OCI-LY1 (cell line): Measurements from ENCODE around the gene DAZAP2.
A peak's percentile ranks its signal among the peaks of the same experiment; 100 is the strongest.
"Not testable (repeated sequence)": the region's sequence is repeated elsewhere in the genome, so short reads cannot be mapped to it uniquely, and the experiment has no call there.

Experiments
- H2AFZ ChIP-seq: fragments of 200-600 bp; sonication (generic), shearing (Covaris generic); 2 replicates; pipeline ENCODE4 v1.6.0; 2014; ENCODE audit warnings: antibody characterized with exemption, mild to moderate bottlenecking, low read length
- H3F3A ChIP-seq: fragments of 200-600 bp; sonication (generic), shearing (Covaris generic); 2 replicates; pipeline ENCODE4 v1.6.0; 2014; ENCODE audit warnings: mild to moderate bottlenecking, antibody characterized with exemption, low read length, moderate library complexity; ENCODE audit not compliant: insufficient read depth
- H3K27ac ChIP-seq: fragments of 200-600 bp; sonication (generic); 2 replicates; pipeline ENCODE4 v1.5.1; 2014; ENCODE audit warnings: low read length, mixed run types, mild to moderate bottlenecking, low read depth; ENCODE audit not compliant: poor library complexity, severe bottlenecking
- H3K27me3 ChIP-seq: fragments of 200-600 bp; sonication (generic); 2 replicates; pipeline ENCODE4 v1.6.0; 2014; ENCODE audit warnings: antibody characterized with exemption, mild to moderate bottlenecking, low read length, moderate library complexity; ENCODE audit not compliant: insufficient read depth
- H3K36me3 ChIP-seq: fragments of 200-600 bp; sonication (generic); 2 replicates; pipeline ENCODE4 v1.6.1; 2014; ENCODE audit warnings: mild to moderate bottlenecking, antibody characterized with exemption, low read length, moderate library complexity, mixed read lengths; ENCODE audit not compliant: insufficient read depth
- H3K4me1 ChIP-seq: fragments of 200-600 bp; sonication (generic); 2 replicates; pipeline ENCODE4 v1.5.1; 2014; ENCODE audit warnings: mild to moderate bottlenecking, low read length, moderate library complexity; ENCODE audit not compliant: insufficient read depth, severe bottlenecking
- H3K4me2 ChIP-seq: fragments of 200-600 bp; sonication (generic), shearing (Covaris generic); 2 replicates; pipeline ENCODE4 v1.6.1; 2014; ENCODE audit warnings: low read length
- H3K4me3 ChIP-seq: fragments of 200-600 bp; sonication (generic); 2 replicates; pipeline ENCODE4 v1.5.1; 2014; ENCODE audit warnings: low read length, low read depth, mild to moderate bottlenecking, mixed read lengths; ENCODE audit not compliant: poor library complexity, severe bottlenecking
- H3K79me2 ChIP-seq: fragments of 200-600 bp; shearing (Covaris generic); 2 replicates; pipeline ENCODE4 v1.6.1; 2016; ENCODE audit warnings: mixed run types, low read length, mixed read lengths; ENCODE audit not compliant: insufficient read depth
- H3K9ac ChIP-seq: fragments of 200-600 bp; sonication (generic), shearing (Covaris generic); 2 replicates; pipeline ENCODE4 v1.6.1; 2014; ENCODE audit warnings: mild to moderate bottlenecking, low read length, mixed read lengths
- H3K9me2 ChIP-seq: fragments of 200-600 bp; sonication (generic), shearing (Covaris generic); 2 replicates; pipeline ENCODE4 v1.6.1; 2014; ENCODE audit warnings: low read depth, mild to moderate bottlenecking, low read length, mixed read lengths
- H3K9me3 ChIP-seq: fragments of 200-600 bp; shearing (Covaris generic); 2 replicates; pipeline ENCODE4 v1.6.1; 2014; ENCODE audit warnings: low read length, mixed read lengths
- H4K20me1 ChIP-seq: fragments of 200-600 bp; sonication (generic), shearing (Covaris generic); 2 replicates; pipeline ENCODE4 v1.6.0; 2016; ENCODE audit warnings: mild to moderate bottlenecking, low read length; ENCODE audit not compliant: insufficient read depth
- CTCF ChIP-seq: fragments of 200-600 bp; sonication (generic), shearing (Covaris generic); IDR thresholded peaks from 2 replicates; pipeline ENCODE4 v1.5.1; 2017; ENCODE audit warnings: mild to moderate bottlenecking, antibody characterized with exemption, low read length, moderate library complexity, mixed read lengths
- EZH2 ChIP-seq: fragments of 200-600 bp; sonication (generic), shearing (Covaris generic); IDR thresholded peaks from 2 replicates; pipeline ENCODE4 v1.8.0; 2017; ENCODE audit warnings: borderline replicate concordance, mixed run types, mild to moderate bottlenecking, antibody characterized with exemption, low read length, moderate library complexity, mixed read lengths

Gene DAZAP2

GRCh38 chr12:51218607-51219161 lies 19.9 kb upstream of the DAZAP2 start:
- no peak overlapping the region for H3K27ac ChIP-seq
- H3K36me3 ChIP-seq, result no peaks in the 10 kb centered on the region; the same call in 1 of the 2 replicates
- peak overlapping the region; percentile 72; the same call in 1 of the 2 replicates for H3K9ac ChIP-seq
- H3K4me1 ChIP-seq, result peaks cover 10% of the 10 kb centered on the region
- H3K4me2 ChIP-seq, result peak overlapping the region; percentile 96
- H3F3A ChIP-seq, result peaks cover 13% of the 10 kb centered on the region; the same call in 1 of the 2 replicates
- H4K20me1 ChIP-seq, result no peaks in the 10 kb centered on the region
- no peaks in the 10 kb centered on the region for H3K79me2 ChIP-seq
- no peaks in the 10 kb centered on the region for H3K9me2 ChIP-seq
- no peaks in the 10 kb centered on the region for H3K27me3 ChIP-seq
- H3K9me3 ChIP-seq, result no peaks in the 10 kb centered on the region
- H3K4me3 ChIP-seq, result peak overlapping the region; percentile 78
- no peak for TF ChIP-seq EZH2
- TF ChIP-seq CTCF, result no peak
- no peak overlapping the region for H2AFZ ChIP-seq

- Histone ChIP-seq H3K27me3 (no peaks in the 10 kb centered on the region), H3K36me3 (no peaks in the 10 kb centered on the region; the same call in 1 of the 2 replicates), H3K9me3 (no peaks in the 10 kb centered on the region), H3K9me2 (no peaks in the 10 kb centered on the region), H3K9ac (no peak overlapping the region), H3K4me2 (no peak overlapping the region), H2AFZ (no peak overlapping the region), H3K27ac (no peak overlapping the region), H3K4me1 (peaks cover 10% of the 10 kb centered on the region), H3F3A (peaks cover 13% of the 10 kb centered on the region; the same call in 1 of the 2 replicates), H3K79me2 (no peaks in the 10 kb centered on the region), H4K20me1 (no peaks in the 10 kb centered on the region), H3K4me3 (no peak overlapping the region)
- TF ChIP-seq CTCF, result no peak
- no peak for TF ChIP-seq EZH2
Measured at GRCh38 chr12:51219322-51219721, 19.3 kb upstream of the DAZAP2 start.

- H3K4me2 ChIP-seq, H3K36me3 ChIP-seq, H3K9me3 ChIP-seq, H3K79me2 ChIP-seq, H3K9me2 ChIP-seq, H3K27ac ChIP-seq, H3K4me3 ChIP-seq, H3K27me3 ChIP-seq, H2AFZ ChIP-seq, H3K4me1 ChIP-seq, H3K9ac ChIP-seq, H4K20me1 ChIP-seq: not testable (repeated sequence)
- peaks cover 13% of the 10 kb centered on the region; the same call in 1 of the 2 replicates for H3F3A ChIP-seq
Measured at GRCh38 chr12:51219857-51220256, 18.8 kb upstream of the DAZAP2 start.

- Histone ChIP-seq H3K27ac (no peak overlapping the region), H3K79me2 (no peaks in the 10 kb centered on the region), H3K9ac (no peak overlapping the region), H3K4me3 (no peak overlapping the region), H3K9me2 (no peaks in the 10 kb centered on the region), H3K4me2 (no peak overlapping the region), H3K4me1 (peaks cover 10% of the 10 kb centered on the region), H3K36me3 (no peaks in the 10 kb centered on the region), H3F3A (peaks cover 4% of the 10 kb centered on the region), H3K27me3 (no peaks in the 10 kb centered on the region), H2AFZ (no peak overlapping the region), H4K20me1 (no peaks in the 10 kb centered on the region), H3K9me3 (no peaks in the 10 kb centered on the region)
- TF ChIP-seq EZH2 (no peak), CTCF (no peak)
Measured at GRCh38 chr12:51222461-51222860, 16.2 kb upstream of the DAZAP2 start.
